Measurements from ENCODE around the gene SLC25A22.
A peak's percentile ranks its signal among the peaks of the same experiment; 100 is the strongest.

The SLC25A22 gene

DNA sequence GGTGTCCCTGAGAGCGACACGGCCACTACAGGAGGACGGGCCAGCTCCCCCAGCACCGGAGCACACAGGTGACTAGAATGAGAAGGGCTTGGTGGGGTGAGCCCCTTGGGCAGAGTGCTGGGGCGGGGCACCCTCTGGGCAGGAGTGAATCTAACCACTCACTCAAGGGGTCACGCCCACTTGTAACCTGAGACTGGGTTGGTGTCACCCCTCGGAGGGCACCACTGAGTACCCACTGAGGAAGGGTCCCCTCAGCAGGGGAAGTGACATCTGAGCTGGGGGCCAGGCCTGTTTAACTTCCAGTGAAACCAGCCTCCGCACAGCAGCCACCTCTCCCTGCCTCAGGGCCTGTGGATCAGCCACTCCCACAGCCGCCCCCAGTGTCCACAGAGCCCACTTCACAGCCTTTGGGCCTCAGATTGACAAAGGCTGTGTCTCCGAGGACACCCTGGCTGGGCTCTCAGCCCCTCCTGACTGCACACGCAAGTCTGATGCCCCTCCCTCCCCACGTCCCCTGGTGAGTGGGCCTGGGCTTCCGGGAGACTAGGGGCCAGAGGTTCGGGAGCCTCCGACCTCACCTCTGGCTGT is 26.4 kb downstream of the SLC25A22 start:
- DNase-seq (ENCODE audit: low spot score): no peak

DNA sequence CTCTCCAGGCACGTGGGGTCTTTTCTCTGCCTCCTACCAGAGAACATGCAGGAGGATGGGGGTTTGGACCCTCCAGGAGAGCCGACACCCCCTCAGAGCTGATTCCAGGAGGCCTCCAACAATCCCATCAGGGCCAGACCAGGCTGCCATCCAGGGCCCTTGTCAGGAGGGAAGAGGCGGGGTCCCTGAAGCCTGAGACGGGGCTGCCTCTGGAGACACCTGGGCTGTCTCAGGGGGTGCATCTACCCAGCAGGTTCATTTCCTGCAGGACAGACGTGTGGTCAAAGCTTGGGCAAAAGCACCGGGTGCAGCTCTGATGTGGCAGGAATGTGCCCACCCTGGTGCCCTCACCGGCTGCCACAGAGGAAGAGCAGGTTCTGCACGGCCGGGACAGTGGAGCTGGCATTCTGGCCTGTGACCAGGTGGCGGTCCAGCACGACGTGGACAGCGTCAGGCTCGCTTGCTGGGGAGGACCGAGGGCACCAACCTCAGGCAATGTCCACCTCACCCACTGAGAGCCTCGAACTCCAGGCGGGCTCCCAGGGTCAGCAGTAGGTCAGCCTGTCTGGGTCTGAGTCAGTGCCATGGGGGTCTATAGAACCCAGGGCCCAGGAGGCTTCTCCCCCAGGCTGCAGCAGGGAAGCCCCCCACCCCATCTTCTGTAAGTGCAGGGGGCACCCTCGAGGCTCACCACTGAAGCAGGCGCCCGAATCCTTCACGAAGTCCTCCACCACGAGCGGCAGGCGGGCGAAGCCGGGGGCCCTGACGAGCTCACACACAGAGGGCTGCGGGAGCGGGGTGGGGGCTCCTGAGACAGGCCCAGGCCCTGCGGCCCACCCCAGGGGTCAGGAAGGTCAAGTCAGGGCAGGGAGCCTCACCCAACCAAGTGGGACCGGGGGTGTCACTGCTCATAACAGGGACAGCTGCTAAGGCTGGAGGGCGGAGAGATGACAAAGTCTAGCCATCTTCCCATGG is 27.2 kb downstream of the SLC25A22 start:
- DNase-seq (ENCODE audit: low spot score): no peak

DNA sequence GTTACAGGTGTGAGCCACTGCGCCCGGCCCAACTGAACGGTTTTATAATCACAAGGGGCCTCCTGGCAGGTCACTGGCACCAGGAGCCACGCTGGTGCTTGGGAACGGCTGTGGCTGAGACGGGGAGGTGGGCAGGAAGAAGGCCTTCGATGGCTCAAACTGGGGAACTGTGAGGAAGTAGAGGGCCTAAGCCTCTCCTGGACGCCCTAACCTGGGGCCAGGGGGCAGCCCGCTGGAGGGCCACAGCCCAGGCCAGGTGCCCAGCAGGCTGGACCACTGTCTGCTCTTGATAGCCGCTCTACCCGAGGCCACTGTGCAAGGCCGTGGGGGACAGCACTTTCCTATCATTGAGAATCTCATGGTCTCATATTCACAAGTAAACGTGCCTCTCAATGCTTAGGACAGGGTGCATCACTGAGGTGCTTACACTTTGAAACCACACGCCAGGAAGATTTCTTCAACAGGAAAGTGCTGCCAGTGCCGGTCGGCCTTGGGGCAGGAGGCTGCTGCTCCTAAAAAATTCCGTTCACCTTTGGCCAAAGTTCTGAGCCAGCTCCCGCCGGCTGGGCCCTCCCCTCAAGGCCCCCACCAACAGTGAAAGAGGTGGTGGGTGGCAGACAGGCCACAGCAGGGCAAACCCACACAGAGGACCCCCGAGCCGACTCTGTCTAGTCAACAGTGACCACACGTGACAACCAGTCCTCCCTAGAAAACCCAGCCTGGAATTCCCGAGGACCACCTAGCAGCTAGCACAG is 28.0 kb downstream of the SLC25A22 start:
- DNase-seq (ENCODE audit: low spot score): no peak

- no peak for DNase-seq (ENCODE audit: low spot score)
Observed at GRCh38 chr11:767238-767637, 30.8 kb downstream of the SLC25A22 start.

DNA sequence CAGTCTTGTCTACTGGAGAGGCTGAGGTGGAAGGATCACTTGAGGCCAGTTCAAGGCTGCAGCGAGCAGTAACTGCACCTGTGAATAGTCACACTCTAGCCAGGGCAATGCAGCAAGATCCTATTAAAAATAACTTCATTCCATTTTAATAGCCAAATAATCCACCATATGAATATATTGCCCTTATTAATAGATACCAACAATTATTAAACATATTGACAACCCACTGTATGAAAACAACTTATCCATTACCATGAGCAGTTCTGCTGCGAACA is 31.2 kb downstream of the SLC25A22 start:
- no peak for DNase-seq (ENCODE audit: low spot score)

- DNase-seq (ENCODE audit: low spot score): no peak
Observed at GRCh38 chr11:766106-766935, 31.8 kb downstream of the SLC25A22 start.

- no peak for DNase-seq (ENCODE audit: low spot score)
Observed at GRCh38 chr11:765802-766091, 32.3 kb downstream of the SLC25A22 start.

DNA sequence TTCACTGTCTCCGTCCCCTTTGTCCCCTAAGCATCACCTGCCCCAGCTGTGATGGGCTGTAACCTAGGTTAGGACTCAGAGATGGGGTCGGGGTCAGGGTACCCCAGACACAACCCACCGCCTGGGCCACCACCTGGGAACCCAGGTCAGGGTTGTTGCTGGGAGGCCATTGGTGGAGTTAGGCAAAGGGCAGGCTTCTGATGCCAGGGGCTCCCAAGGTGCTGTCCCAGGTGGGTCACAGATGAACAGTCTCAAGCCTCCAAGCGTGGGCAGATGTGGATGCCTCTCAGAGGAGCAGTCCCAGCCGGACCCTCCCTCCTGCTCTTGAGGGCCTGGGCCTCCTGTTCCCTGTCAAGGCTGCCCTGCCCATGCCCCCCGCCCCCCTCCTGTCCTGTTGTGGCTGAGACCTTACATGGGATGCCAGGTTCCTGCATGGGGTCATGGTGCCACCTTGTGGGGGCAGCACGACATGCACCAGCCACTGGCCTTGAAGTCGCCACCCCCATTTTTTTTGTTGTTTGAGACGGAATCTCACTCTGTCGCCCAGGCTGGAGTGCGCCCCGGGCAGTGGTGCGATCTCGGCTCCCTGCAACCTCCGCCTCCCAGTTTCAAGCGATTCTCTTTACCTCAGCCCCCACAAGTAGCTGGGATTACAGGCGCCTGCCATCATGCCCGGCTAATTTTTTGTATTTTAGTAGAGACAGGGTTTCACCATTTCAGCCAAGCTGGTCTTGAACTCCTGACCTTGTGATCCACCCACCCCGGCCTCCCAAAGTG is 32.9 kb downstream of the SLC25A22 start:
- DNase-seq (ENCODE audit: low spot score): peak; percentile 42

GRCh38 chr11:764322-765024 is 33.6 kb downstream of the SLC25A22 start:
- no peak for DNase-seq (ENCODE audit: low spot score)

GRCh38 chr11:763549-764321 is 34.3 kb downstream of the SLC25A22 start:
- DNase-seq (ENCODE audit: low spot score): peak; percentile 59

- peak; percentile 65 for DNase-seq (ENCODE audit: low spot score)
Observed at GRCh38 chr11:763073-763463, 35.0 kb downstream of the SLC25A22 start.

- peak; percentile 95 for DNase-seq (ENCODE audit: low spot score)
Observed at GRCh38 chr11:762421-763072, 35.5 kb downstream of the SLC25A22 start.

DNA sequence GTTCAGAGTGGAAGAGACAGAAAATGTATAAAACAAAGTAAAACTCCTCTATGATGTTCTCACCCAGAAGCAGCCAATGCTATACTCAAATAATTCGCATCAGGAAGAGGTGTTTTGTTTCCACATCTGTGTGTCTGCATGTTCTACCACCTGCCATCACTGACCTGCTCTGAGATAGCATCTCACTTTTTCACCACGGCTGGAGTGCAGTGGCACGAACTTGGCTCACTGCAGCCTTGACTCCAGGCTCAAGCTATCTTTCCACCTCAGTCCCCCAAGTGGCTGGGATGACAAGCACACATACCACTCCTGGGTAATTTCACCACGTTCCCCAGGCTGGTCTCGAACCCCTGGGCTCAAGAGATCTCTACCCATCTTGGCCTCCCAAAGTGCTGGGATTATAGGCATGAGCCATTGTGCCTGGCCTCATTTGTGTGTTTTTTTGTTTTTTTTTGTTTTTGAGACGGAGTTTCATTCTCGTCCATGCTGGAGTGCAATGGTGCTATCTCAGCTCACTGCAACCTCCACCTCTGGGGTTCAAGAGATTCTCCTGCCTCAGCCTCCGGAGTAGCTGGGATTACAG is 36.5 kb downstream of the SLC25A22 start:
- DNase-seq (ENCODE audit: low spot score): no peak

- no peak for DNase-seq (ENCODE audit: low spot score)
Observed at GRCh38 chr11:760236-760635, 37.8 kb downstream of the SLC25A22 start.

GRCh38 chr11:749731-750130 is 48.4 kb downstream of the SLC25A22 start:
- DNase-seq (ENCODE audit: low spot score): no peak

DNA sequence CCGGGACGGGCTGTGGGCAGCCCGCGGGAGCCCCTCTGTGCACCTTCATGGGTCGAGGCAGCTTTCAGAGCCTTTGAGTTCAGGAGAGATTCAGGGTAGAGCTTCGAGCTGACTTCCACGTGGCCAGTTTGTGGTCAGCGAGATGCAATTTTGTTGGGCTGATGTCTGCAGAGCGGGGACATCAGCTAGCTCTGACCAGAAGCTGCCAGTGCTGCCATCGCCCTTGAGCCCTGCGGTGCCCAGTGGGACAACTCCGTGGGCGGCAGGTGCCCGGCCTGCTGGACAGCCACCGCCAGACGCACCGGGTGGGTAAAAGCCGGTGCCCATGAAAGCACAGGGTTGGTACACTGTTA is 50.1 kb downstream of the SLC25A22 start:
- DNase-seq (ENCODE audit: low spot score): no peak

GRCh38 chr11:747158-748006 is 50.7 kb downstream of the SLC25A22 start, which contains the start of gene TALDO1:
TSS of gene TALDO1 (plus strand) at chr11:747464. CDS start at chr11:747482, 18 bp downstream.
- peak; percentile 85 for DNase-seq (ENCODE audit: low spot score)

Measured in SW480 (cell line).